ENCODE results near the gene RASGEF1B.

The RASGEF1B gene

DNA sequence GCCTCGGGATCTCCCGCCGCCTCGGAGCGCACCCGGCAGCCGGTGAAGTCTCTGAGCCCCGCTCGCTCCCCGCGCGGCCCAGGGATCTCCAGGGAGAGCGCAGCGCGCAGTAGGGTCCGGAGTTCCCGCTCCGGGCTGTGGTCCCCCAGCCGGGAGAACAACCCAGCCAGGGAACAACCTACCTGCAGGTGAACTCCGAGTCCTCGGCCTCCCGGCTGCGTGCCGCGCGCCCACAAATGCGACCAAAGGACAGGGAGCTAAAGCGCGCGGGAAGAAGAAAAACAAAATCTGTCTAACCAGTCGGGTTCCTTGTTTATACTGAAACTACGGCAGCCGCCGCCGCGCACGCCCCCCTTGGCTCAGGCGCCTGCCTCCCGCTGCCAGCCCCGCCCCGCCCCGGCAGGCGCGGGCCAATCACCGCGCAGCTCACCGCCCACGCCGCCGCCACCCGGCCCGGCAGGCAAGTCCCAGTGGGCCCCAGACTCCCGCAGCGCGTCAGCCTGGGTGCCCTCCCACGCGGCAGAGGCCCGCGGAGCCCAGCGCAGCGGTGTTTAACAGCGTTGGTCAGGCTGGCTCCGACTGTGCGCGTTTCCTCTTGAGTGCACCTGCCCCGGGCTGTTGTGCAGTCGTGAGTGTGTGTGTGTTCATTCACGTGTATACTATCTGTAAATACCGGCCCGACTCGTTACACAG, at the start of gene RASGEF1B:
Gene RASGEF1B (minus strand): TSS at position 320 of the 693 bp plus-strand sequence. CDS start 12,399 bp downstream, outside the sequence.
- DNase-seq, result peak in 1 of 2 experiments; percentile 37

DNA sequence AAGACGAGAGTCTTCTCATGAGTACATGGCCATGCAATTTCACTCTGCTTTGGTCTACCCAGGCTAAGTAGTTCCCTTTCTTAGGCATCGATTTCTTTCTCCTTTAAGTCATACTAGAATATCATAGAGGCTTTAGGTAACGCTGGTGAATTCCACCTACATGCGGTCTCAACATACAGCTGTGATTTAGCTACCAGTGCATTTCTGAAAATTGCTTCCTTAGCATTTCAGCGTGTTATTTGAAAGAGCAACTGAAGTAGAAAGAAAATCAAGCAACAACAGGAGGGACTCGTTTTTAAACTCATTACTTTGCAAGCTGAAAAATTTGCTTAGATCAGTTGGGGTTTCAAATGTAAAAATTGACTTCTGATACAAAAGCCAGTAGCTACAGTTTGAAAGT, 48.1 kb upstream of the RASGEF1B start:
- DNase-seq, result no peak

DNA sequence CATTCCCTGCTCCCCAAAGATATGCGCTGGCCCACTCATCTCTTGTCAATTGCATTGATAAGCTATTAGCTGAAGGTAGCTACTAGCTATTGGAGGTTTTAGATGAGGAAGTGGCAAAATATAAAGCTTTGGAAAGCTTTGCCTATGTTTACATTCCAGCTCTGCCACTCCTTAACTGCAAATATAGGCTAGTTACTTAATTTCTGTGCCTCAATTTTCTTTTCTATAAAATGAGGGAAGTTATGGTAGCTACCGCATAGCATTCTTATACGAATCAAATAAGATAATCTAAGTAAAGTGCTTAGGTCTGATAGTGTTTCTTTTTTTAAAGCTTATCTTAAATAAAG, 47.7 kb upstream of the RASGEF1B start:
- DNase-seq, result no peak

DNA sequence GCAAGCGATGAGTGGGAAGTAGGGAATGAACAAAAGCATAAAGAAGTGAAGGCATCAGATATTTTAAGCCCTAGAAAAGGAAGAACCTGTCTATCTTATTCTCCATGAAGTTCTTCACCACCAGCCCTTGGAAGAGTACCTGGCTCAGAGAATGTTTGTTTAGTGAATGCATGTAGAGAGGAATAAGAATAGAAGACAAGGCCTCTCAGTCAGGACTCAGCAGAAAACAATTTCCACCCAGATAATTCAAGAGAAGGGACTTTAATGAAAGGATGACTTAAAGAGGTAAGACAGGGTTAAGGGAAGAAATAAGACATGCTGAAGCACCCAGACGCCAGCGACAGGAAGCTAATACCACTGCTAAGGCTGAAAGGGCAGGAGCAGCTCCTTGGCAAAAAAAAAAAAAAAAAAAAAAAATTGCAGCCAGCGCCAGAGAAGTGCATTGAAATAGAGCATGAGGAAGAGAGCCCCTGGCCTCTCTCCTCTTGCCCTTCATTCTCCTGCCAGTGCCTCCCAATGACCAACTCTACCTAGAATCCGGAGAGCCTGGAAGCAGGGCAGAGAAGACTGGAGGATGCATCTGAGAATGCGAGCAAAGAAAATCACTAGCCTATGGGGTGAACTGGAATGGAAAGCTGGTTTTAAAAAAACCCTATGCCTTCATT, 47.2 kb upstream of the RASGEF1B start:
- no peak for DNase-seq

DNA sequence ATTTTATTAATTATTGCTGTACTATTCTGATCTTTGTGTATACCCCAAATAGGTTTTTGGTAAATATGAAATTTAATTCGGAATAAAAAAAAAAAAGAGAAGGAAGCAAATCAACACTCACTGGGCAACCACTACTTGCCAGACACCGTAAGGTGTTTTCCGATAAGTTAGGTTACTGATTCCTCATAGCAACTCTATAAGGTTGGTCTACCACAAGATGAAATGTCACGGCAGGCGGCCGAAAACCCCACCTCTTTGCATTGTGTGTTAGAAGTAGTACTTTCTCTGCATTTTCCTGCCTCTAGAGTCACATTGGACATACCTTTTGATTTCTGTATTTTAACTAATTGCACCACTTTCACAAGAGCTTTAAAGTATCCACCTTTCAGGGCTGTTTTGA, 44.5 kb upstream of the RASGEF1B start:
- DNase-seq, result no peak

DNA sequence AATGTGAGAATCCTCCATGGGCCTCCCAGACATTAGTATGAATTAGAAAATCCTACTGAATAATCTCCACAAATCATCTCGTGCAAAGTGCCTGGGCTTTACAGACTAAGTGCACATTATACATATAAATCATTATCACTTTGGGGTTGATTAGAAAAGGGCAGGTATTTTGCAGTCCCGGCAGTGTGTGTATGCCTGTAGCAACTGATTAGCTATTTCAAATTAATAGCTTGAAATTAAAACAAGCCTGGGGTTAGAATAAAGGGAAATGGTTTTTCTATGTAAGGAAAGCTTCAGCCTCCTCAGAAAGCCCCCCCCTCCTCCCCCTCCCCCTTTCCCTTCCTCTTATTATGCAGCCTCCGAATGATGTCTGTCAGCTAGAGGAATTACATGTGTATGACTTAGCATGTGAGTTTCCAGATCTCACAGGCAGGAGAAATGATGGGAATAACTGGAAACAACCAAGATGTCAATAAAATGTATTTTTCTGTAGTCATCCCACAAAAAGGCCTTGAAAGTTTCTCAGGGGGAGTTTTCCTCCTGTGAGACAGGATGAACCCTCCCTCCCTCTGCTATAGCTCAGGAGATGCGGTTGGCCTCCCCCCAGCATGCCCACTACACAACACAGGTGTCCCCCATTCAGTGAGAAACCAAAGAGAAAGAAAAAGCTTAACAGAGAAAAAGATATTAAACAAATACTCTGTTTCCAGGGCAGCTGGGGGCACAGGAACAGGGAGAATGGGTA, 41.2 kb upstream of the RASGEF1B start:
- no peak for DNase-seq

DNA sequence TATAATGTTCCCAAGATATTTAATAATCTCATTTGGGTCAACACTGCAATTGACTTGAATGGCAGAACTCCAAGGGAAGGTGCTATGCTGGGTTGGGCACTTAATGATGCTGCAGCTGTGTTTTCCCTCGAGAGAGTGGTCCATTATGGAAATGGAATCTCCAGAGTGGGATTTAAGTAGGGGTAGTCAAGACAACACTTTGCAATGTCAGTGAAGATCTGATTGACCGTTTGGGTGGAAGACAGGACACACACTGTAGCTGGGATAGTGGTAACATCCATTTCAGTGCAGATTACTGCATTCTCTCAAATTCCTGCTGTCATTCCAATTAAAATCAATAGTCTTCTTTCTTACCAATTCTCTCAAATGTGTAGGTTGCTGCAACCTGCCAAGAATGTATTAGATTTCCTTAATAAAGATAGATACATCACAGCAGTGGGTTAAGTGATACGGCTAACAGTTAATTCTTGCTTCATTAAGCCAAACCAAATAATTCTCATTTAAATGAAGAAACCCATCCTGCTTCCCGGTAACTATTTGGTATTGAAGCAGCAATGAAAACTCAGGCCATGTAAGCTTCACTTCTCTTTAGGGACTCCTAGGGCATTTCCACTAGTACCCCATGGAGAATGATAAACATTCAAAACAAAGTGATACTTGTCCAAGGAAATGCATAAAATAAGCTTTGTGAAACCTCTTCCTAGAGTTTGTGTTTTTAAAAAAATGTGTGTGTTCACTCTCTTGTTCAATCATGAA, 40.5 kb upstream of the RASGEF1B start:
- no peak for DNase-seq

DNA sequence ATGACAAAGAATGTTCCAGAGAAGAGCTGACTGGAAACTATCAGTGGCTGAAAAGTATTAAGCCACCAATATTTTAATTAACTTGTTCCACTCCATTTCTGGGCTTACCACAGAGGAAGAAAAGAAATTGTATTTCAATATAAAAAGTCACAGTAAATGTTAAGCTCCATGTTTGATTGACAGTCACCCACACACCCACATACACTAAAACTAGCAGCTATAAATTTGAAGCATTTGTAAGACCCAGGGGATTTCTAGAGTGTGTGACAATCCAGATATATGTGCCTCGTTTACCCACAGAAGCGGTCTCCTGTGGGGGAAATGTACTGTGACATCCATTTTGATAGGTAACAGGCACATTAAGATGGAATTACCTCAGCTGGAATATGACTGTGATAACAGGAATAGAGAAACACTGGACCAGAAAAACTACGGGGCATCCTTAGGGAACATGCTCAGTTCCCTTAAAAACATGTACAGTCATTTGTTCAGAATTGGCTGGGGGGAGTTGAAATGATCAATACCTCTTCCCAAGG, 39.0 kb upstream of the RASGEF1B start:
- DNase-seq, result no peak

DNA sequence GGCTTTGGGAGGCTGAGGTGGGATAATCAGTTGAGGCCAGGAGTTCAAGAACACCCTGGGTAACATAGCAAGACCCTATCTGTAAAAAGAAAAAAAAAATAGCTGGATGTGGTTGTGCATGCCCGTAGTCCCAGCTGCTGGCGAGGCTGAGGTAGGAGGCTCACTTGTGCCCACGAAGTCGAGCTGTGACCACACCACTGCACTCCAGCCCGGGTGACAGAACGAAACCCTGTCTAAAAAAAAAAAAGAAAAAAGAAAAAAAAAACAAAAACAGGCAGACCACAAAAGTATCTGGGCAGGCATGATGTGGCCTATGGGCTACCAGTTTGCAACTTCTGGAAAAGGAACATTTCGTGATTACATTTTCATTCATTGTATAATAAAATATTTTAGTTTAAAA, 38.1 kb upstream of the RASGEF1B start:
- no peak for DNase-seq

DNA sequence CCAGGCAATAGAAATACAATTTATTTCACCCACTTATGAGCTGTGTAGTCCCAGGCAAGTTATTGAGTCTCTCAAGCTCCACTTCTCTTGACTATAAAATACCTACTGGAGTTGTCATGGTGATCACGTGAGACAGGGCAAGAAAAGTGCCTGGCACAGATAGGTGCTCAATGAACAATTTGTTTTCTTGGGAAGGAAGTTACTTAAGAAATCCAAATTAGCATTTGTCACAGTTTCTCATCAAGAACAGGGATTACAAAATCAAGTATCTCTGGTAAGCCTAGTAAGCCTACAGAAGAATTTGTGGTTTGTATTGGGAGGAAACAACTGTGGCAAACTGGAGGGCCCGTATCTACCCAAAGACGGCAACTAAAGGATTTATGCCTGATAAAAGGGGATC, 37.5 kb upstream of the RASGEF1B start:
- DNase-seq, result no peak

DNA sequence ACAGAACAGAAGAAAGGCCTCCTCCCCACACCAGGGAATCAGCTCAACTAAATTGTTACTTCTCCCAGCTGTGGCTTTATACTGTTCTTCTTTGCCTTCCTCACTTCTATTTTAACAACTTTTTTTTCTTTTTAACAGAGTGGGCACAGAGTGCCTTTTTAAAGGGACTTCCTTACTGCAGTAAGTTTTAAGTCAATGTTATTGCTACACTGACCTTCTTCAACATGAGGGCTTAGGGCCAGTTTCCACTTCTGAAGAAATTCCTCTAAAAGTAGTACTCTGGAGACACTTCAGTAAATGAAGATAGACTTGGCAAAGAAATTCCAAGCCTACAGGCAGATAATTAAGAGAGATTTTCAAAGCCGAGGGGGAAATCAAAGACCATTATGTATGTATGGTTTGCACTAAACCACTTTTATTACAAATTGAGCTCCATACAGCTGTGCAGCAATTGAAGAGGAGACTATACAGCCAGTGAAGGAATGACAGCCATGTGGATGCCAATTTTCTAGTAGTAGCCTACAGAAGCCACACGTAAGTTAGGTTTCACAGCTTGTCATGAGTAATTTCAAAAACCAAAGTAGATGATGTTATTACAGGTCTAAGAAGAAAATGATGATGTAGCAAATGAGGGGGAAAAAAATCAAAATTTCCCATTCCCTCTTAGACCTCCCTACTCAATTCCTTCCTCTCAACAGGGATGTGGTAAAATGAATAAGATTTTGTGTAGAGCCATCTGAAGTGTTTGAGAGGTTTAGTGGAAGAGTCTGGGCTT, 36.9 kb upstream of the RASGEF1B start:
- no peak for DNase-seq

DNA sequence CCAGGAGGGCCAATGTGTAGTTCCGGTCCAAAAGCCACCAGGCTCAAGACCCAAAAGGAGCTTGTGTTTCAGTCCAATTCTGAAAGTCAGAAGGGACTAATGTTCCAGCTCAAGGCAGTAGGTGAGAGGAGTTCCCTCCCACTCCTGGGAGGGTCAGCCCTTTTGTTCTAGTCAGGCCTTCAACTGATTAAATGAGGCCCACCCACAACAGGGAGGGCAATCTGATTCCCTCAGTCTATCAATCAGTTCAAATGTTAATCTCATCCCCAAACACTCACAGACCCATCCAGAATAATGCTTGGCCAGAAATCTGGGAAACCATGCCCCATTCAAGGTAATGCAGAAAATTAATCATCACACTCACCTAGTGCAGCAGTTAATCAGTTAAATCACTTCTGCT, 35.8 kb upstream of the RASGEF1B start:
- DNase-seq, result no peak

DNA sequence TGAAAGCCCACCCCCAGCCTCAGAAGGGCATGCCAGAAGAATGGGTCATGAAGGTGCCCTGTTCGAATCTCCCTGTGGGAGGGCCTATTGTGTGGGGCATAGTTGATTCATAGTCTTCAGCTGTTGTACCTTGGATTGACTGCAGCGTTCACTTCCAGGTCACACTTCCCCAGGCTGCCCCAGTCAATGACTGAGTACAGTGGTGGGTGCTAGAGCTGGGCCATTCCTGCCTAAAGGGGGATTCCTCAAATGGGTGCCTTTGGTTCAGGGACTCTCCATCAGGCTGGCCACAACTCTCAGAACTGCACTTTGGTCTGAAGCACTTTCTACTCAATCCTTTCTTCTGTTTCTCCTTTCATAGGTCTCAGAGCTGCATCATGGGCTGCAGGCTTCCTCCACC, 35.0 kb upstream of the RASGEF1B start:
- DNase-seq, result no peak

DNA sequence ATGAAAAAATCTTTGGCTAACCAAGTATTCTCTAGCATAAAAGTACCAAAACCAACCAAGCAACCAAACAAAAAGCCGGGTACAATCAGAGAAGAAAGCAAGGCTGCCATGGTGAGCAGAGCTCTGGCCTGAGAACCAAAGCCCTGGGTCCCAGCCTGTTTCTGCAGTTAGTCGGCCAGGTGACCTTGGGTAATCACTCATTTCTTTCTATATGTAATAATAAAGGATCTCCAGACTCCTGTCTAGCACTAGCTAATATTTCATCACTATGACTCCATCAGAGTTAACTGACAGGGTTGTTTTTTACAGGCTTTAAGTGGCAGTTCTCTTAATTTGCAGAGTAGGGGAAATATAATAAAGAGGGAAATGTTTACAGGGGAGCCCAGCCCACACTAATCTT, 34.0 kb upstream of the RASGEF1B start:
- no peak for DNase-seq

DNA sequence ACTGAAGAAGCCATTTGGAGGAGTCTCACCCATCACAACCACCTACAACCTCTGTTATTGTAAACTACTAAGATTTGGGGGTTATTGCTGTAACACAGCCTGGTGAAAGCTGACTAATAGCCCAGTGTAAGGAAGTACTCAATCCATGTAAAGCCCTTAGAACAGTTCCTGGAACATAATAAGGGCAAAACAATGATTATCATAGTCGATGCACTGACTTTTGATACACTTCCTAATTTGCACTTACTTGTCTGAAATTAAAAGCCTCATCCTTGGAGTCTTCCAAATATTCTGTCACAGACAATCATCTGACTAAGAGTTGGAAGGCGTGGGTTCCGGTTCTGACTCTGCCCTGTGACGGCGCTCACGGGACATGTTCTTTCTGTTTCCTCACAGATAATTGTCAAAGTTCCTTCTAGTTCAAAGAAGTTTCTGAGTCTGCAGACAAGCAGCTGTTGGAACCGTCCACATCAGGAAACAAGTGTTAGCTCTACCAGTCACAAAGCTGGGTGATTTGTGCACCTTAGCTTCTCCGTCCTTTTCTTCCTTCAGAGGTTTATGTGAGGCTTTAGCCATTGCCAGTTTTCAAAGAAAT, 33.4 kb upstream of the RASGEF1B start:
- no peak for DNase-seq

DNA sequence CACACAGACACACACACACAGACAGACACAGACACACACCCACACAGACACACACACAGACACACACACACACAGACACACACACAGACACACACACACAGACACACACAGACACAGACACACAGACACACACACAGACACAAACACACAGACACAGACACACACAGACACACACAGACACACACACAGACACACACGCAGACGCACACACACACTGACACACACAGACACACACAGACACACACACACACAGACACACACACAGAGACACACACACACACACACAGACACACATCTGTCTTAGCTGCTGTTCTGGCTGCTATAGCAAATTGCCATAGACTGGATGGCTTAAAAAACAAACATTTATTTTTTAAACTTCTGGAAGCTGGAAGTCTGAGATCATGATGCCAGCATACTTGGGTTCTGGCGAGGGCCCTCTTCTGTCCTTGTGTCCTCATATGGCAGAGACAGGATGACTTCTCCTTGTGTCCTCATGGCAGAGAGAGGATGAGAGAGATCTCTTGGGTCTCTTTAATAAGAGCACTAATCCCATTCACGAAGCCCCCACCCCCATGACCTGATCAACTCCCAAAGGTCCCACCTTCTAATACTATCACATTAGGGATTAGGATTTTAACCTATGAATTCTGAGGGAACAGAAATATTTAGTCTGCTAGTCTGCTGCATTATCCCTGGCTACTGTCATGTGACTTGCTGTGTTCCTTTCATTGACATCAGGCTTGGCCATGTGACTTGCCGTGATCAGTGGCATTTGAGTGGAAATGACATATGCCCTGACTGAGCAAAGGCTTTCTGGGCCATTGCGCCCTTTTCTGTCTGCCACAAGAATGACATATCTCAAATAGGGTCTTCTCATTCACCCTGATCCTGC, 32.7 kb upstream of the RASGEF1B start:
- no peak for DNase-seq

DNA sequence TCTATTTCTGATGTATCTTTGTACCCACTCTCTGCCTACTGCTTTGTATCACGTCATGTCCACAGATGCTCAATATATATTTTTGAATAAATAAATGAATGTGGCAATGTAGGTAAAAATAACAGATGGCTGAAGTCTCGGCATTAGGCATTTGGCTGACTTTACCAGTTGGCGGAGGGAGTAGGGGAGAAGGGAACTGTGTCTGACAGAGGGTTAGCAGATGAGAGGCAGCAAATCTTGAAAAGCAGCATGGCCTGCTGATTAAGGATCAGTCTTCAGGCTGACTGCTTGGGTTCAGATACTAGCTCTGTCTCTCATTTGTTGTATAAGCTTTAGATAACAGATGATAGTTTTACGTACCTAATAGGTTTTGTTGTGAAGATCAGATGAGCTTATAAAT, 31.9 kb upstream of the RASGEF1B start:
- DNase-seq, result no peak

DNA sequence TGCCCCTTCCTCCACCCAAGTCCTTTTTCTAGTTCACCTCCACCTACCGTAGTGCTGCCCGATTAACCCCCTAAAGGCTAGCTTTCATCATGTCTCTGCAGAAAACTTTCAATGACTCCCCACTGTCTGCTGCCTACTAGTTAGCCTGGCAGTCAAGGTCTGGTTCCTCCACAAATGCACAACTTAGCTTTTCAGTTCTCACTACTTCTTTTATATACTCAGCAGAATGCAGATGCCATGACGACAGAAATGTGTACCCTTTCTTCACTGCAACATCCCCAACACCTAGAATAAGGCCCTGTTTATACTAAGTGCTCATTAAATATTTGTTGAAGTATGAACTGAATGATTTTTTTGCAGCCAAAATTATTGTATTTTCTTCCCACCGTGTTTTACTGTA, 30.9 kb upstream of the RASGEF1B start:
- no peak for DNase-seq

DNA sequence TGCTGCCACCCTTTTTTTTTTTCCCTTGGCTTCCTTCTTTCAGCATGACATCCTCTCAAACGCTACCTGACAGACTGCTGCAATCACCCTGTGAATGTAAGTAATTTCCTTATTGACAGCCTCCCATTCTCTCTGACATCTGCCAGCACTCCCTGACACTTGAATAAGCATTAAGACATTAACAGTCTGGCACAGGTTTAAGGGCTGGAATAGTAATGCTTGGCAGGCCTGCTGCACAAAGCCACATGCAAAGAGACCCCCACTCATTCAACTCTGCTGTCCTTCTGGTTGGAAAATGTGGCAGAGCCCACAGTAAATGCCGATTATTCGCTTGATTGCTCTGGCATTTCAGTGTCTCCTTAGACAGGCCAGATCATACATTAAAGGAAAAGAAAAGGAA, 28.1 kb upstream of the RASGEF1B start:
- DNase-seq, result no peak

DNA sequence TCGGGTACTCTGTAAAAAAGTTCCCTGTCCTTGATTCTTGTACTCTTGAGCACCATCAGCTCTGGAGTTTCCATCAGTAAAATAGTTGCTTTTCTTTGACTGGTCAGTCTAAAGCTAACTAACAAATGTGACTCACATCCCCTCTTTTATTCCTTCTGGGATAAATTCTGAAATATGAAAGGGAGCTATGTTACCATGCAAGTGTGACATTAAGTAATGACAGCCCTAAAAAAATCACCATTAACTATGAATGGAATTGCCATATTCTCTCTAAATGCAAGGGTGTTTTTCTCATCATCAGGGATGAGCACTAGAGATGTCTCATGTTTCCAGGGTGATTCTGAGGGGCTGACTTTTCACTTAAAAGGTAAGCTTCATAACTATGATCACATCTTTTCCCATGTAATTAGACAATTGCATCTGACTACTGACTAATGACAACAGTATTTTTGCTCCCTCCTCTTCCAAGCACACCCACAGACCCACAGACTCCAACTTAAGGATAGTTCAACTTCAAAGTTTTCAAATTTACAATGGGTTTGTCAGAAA, 26.9 kb upstream of the RASGEF1B start:
- DNase-seq, result no peak

DNA sequence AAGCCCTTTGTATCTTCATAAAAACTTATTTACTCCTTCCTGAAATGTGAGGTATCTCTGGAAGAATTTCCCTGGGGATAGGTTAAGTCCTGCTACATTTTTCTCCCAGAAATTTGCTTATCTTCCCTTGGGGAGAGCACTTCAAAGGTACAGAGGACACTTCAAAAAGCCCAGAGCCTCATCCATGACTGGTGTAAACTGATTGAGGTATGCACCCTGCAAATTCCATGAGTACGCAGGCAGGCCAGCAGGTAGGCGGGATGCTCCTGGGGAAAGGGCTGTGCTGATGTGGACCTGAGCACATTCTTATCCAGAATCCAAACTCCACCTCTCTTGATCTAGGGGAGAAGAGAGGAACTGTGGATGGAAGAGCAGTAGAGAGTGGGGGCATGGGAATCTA, 26.3 kb upstream of the RASGEF1B start:
- no peak for DNase-seq

All from SW 1271 (cell line).